Heart right ventricle (tissue), 16 donors: ENCODE data around the gene ARHGAP23. TPM values are rescaled to one million over a fixed set of nuclear protein-coding genes. Genes with fewer than 3 reads are reported as not detected.

Source experiments
- ATAC-seq, 8 donors: fragments of 200-7000 bp; cut with Tn5 transposase; one replicate each; pipeline ENCODE4 v1.9.1; 2020; ENCODE audit warnings: mild to moderate bottlenecking in 8 of 8, moderate library complexity in 8 of 8, moderate number of reproducible peaks in 1 of 8
- DNase-seq, 2 donors: peaks; one replicate each; pipeline ENCODE4 v3.0.0-alpha.2; 2020
- H3K27ac ChIP-seq, 10 donors: fragments of 200-600 bp; sonication (generic) in 2 of 10; one replicate each; pipeline versions ENCODE4 v1.5.0 to v1.8.0; 2020 to 2022; ENCODE audit warnings: mild to moderate bottlenecking in 3 of 10
- H3K27me3 ChIP-seq, 7 donors: fragments of 200-600 bp; one replicate each; pipeline ENCODE4 v1.8.0; 2021 to 2022; ENCODE audit warnings: mild to moderate bottlenecking in 2 of 7
- H3K36me3 ChIP-seq, 9 donors: fragments of 200-600 bp; sonication (generic) in 1 of 9; one replicate each; pipeline versions ENCODE4 v1.5.0 to v1.8.0; 2020 to 2022; ENCODE audit warnings: mild to moderate bottlenecking in 2 of 9
- H3K4me1 ChIP-seq, 9 donors: fragments of 200-600 bp; sonication (generic) in 1 of 9; one replicate each; pipeline versions ENCODE4 v1.5.0 to v1.8.0; 2020 to 2022; ENCODE audit warnings: mild to moderate bottlenecking in 4 of 9
- H3K4me3 ChIP-seq, 10 donors: fragments of 200-600 bp; sonication (generic) in 2 of 10; one replicate each; pipeline versions ENCODE4 v1.5.0 to v1.8.0; 2020 to 2022; ENCODE audit warnings: mild to moderate bottlenecking in 7 of 10, moderate library complexity in 2 of 10
- H3K9me3 ChIP-seq, 11 donors: fragments of 200-600 bp in 10 of 11; sonication (generic) in 2 of 11; one replicate each; pipeline versions ENCODE4 v1.5.0 to v1.8.0; 2013 to 2022; ENCODE audit warnings: mild to moderate bottlenecking in 2 of 11, control low read depth in 1 of 11, moderate library complexity in 1 of 11
- CTCF ChIP-seq, 9 donors: fragments of 200-600 bp; sonication (generic) in 2 of 9; IDR thresholded peaks; one replicate each; pipeline versions ENCODE4 v1.5.0 to v1.8.0; 2021 to 2022; ENCODE audit warnings: antibody characterized with exemption in 9 of 9, mild to moderate bottlenecking in 5 of 9, moderate library complexity in 1 of 9
- WGBS, 2 donors: extraction: QIAGEN DNeasy Blood & Tissue Kit; methylation state at CpG; one replicate each; pipeline ENCODE4 v1.1.7; 2013; ENCODE audit warnings: inconsistent platforms in 1 of 2; 5-methylcytosine and 5-hydroxymethylcytosine counted together
- intact Hi-C, 10 donors: fragments of 100-400 bp; cut with DNase I; formaldehyde crosslinking; loops; one replicate each; pipeline versions ENCODE4 v1.11.1 to v1.14.2; 2022
- polyA plus RNA-seq, 2 donors: library from polyadenylated mRNA; stranded (reverse); fragments of 200-250 nt; gene quantifications; one replicate each; pipeline ENCODE4 v1.2.3, GENCODE V29; 2013
- total RNA-seq, 10 donors: library from RNA; stranded (reverse); fragmentation: NEBNext Ultra II Directional in 3 of 10; extraction: Animal tissue kit (Norgen Biotek cat#: 25700) in 3 of 10; gene quantifications; one replicate each; pipeline versions ENCODE4 v1.2.1 to v1.2.4, GENCODE V29; 2021 to 2023
- donor health status: Arrhythmogenic right ventricular cardiomyopathy.
- donor health status: ischemic (EF 13 %, LVEDD 7.1; RV severe dilation, severe dysfunction).
- donor health status: healthy with polysubstance abuse.
- donor health status: DM: no; HTN: yes; CAD: no.
- donor health status: DM: no; HTN: no; CAD: no.
- donor health status: ischemic (EF 25% LVEDD 6.9; RV normal size, moderate dysfunction).
- donor health status: ischemic (EF 25% LVEDD 5.7; RV mildly dilated, moderate dysfunction).
- donor health status: healthy.
- donor health status: DM: yes; HTN: yes; CAD: no.
- donor health status: Ischemic cardiomyopathy.
- donor health status: ischemic (EF 35%, LVEDD 5.7; RV mildly dilated, moderate dysfunction).
- donor health status: nonischemic (EF 11% LVEDD 7.7; RV severe dilation, severe dysfunction).
- donor health status: DM: yes; HTN: yes; CAD: no.
- donor health status: PGD.
- donor health status: ischemic (EF 29% LVEDD 5.4; RV normal size, mild dysfunction).
- donor health status: nonischemic (EF 23%, LVEDD 6.1; RV moderate dilation, normal function).

Gene ARHGAP23
- total and polyA plus RNA-seq, 12 donors, result 31.5 to 78.4 (median 63.1) TPM

- WGBS, 2 donors, result 80 to 83% methylated on average over 11 of the region's 11 CpGs
- H3K9me3 ChIP-seq, result no peaks in the 10 kb centered on the region
- no peak overlapping the region for H3K27ac ChIP-seq
- no peak overlapping the region for H3K4me3 ChIP-seq
- DNase-seq (no peak), ATAC-seq (no peak)
- intact Hi-C loops, result no loop called here
- TF ChIP-seq CTCF (IDR thresholded peaks at IDR 0.05), result no peak
- peaks cover 0 to 57% (median 20%) of the 10 kb centered on the region in 7 donors for H3K27me3 ChIP-seq
- no peaks in the 10 kb centered on the region for H3K36me3 ChIP-seq
- H3K4me1 ChIP-seq, result no peaks in the 10 kb centered on the region
These were observed 112.3 kb downstream of the ARHGAP23 start for GRCh38 chr17:38540514-38541045.

GRCh38 chr17:38541281-38541680 is 113.0 kb downstream of the ARHGAP23 start:
- no peak for ATAC-seq
- no peaks in the 10 kb centered on the region for H3K4me1 ChIP-seq
- no peaks in the 10 kb centered on the region for H3K9me3 ChIP-seq
- WGBS, 2 donors, result 75 to 78% methylated on average over 11 of the region's 11 CpGs
- H3K27me3 ChIP-seq, result peaks cover 0 to 54% (median 17%) of the 10 kb centered on the region in 7 donors
- no peak overlapping the region for H3K4me3 ChIP-seq
- no peaks in the 10 kb centered on the region for H3K36me3 ChIP-seq
- no peak for TF ChIP-seq CTCF (IDR thresholded peaks at IDR 0.05)
- H3K27ac ChIP-seq, result no peak overlapping the region
- DNase-seq, result no peak
- intact Hi-C loops, result no loop called here

- intact Hi-C loops, result no loop called here
- Histone ChIP-seq H3K4me3 (no peak overlapping the region), H3K36me3 (no peaks in the 10 kb centered on the region), H3K27ac (no peak overlapping the region), H3K9me3 (no peaks in the 10 kb centered on the region), H3K4me1 (no peaks in the 10 kb centered on the region), H3K27me3 (peaks cover 0 to 48% (median 18%) of the 10 kb centered on the region in 7 donors)
- 65 to 77% methylated on average over 8 of the region's 8 CpGs for WGBS, 2 donors
- TF ChIP-seq CTCF (IDR thresholded peaks at IDR 0.05), result no peak
- DNase-seq (no peak), ATAC-seq (no peak)
These were observed 114.0 kb downstream of the ARHGAP23 start for GRCh38 chr17:38542286-38542685.

- peak in 1 of 8 donors; percentile 13 for ATAC-seq
These were observed 115.3 kb downstream of the ARHGAP23 start for GRCh38 chr17:38543403-38544174.

More at GRCh38 chr17:38543403-38544174, 115.3 kb downstream of the ARHGAP23 start:
- no peaks in the 10 kb centered on the region for H3K36me3 ChIP-seq
- H3K9me3 ChIP-seq, result no peaks in the 10 kb centered on the region
- no peak overlapping the region for H3K4me3 ChIP-seq
- intact Hi-C loops, result no loop called here
- whole genome bisulfite sequencing, 2 donors, result 73 to 80% methylated on average over 20 of the region's 20 CpGs
- no peak overlapping the region for H3K27ac ChIP-seq
- peaks cover 0 to 51% (median 29%) of the 10 kb centered on the region in 7 donors for H3K27me3 ChIP-seq
- DNase-seq, result no peak
- TF ChIP-seq CTCF (IDR thresholded peaks at IDR 0.05), result no peak
- H3K4me1 ChIP-seq, result no peaks in the 10 kb centered on the region
